ENCODE results near the gene SLC22A23. TPM values are rescaled to one million over a fixed set of nuclear protein-coding genes. Genes with fewer than 3 reads are reported as not detected.

Gene SLC22A23
- total RNA-seq, 4 donors from 2014 or later: 26.6 to 42.6 (median 37.6) TPM

GRCh38 chr6:3335169-3335568 is 121.7 kb downstream of the SLC22A23 start:
- intact Hi-C loops (cut with DNase I): no loop called here
- TF ChIP-seq CTCF (IDR thresholded peaks at IDR 0.05): no peak
- TF ChIP-seq POLR2A (IDR thresholded peaks at IDR 0.05): no peak
- H3K4me3 ChIP-seq: no peak overlapping the region
- WGBS, 2 donors: 91 to 97% methylated on average over 5 to 6 of the region's 6 CpGs
- H3K27me3 ChIP-seq: no peaks in the 10 kb centered on the region
- no peaks in the 10 kb centered on the region for H3K9me3 ChIP-seq
- peaks cover 6 to 80% (median 28%) of the 10 kb centered on the region in 3 donors for H3K4me1 ChIP-seq
- no peaks in the 10 kb centered on the region for H3K36me3 ChIP-seq
- DNase-seq: no peak
- H3K27ac ChIP-seq: no peak overlapping the region

DNA sequence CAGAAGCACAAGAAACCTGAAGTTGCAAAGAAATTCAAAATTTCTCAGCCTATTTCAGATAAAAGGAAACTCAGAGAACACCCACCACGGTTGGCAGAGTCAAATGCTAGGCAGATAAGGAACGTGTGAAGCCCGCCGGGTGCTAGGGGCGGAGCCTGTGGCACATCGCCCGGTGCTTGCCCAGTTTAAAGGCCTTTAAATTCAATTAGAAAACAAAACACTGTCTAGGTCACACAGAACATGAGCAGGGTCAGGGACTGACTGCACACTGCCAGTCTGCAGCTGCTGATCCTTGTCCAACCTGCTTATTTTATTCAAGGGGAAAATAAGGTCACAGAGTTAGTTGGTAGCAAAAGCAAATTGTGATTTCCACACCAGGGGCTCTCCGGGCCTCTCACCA is 122.3 kb downstream of the SLC22A23 start:
- H3K4me3 ChIP-seq: no peak overlapping the region
- no peak for TF ChIP-seq CTCF (IDR thresholded peaks at IDR 0.05)
- no peak for TF ChIP-seq POLR2A (IDR thresholded peaks at IDR 0.05)
- intact Hi-C loops (cut with DNase I): no loop called here
- DNase-seq: no peak
- H3K27ac ChIP-seq: peak overlapping the region in 2 of 4 donors; percentile 11 to 39
- H3K9me3 ChIP-seq: no peaks in the 10 kb centered on the region
- no peaks in the 10 kb centered on the region for H3K27me3 ChIP-seq
- WGBS, 2 donors: 34 to 36% methylated on average over 7 to 8 of the region's 8 CpGs
- peaks cover 13 to 81% (median 30%) of the 10 kb centered on the region in 3 donors for H3K4me1 ChIP-seq
- H3K36me3 ChIP-seq: no peaks in the 10 kb centered on the region

DNA sequence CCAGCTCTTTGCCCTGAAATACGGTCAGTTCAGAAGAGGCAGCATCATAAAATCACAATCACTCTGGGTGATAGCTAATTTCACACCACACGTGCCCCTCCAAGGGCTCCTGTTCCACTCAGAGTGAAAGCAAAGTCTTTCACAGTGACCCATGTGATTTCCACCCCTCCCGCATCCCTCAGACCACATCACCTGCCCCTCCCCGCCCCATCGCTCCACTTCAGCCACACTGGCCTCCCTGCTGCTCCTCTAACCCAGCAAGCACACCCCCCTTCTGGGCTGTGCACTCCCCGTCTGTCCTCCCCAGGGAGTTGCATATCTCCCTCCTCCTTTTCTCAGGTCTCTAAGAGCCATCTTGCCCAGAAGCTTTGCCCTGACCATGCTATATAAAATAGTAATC is 123.6 kb downstream of the SLC22A23 start:
- H3K4me3 ChIP-seq: no peak overlapping the region
- 84 to 92% methylated on average over 6 of the region's 6 CpGs for WGBS, 2 donors
- H3K9me3 ChIP-seq: no peaks in the 10 kb centered on the region
- no peaks in the 10 kb centered on the region for H3K27me3 ChIP-seq
- intact Hi-C loops (cut with DNase I): no loop called here
- H3K36me3 ChIP-seq: no peaks in the 10 kb centered on the region
- H3K4me1 ChIP-seq: peaks cover 12 to 81% (median 27%) of the 10 kb centered on the region in 3 donors
- DNase-seq: no peak
- H3K27ac ChIP-seq: no peak overlapping the region
- no peak for TF ChIP-seq POLR2A (IDR thresholded peaks at IDR 0.05)
- TF ChIP-seq CTCF (IDR thresholded peaks at IDR 0.05): no peak

GRCh38 chr6:3331971-3332370 is 124.9 kb downstream of the SLC22A23 start:
- Histone ChIP-seq H3K9me3 (no peaks in the 10 kb centered on the region), H3K36me3 (no peaks in the 10 kb centered on the region), H3K27ac (peak overlapping the region in 2 of 4 donors; percentile 7 to 25), H3K27me3 (no peaks in the 10 kb centered on the region), H3K4me1 (peaks cover 12 to 71% (median 18%) of the 10 kb centered on the region in 3 donors), H3K4me3 (no peak overlapping the region)
- intact Hi-C loops (cut with DNase I): no loop called here
- DNase-seq: no peak
- 75 to 80% methylated on average over 7 of the region's 7 CpGs for WGBS, 2 donors
- TF ChIP-seq POLR2A (IDR thresholded peaks at IDR 0.05): no peak
- TF ChIP-seq CTCF (IDR thresholded peaks at IDR 0.05): no peak

DNA sequence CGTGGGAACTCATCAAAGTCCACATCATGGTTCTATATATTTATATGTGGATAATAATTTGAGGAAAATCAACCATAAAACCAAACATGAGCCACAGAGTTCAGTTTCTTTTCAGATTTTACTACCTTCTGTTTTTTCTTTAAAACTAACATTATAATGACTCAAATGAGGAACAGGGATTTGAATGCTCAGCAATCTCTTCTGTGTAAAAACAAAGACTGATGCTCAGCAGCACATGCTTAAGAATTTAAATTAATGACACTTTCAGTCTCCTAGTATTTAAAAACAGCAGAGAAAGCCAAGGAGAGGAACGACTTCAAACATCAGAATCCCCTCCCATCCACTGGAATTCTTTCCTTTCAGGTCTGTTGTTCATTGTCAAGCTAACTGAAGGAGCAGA is 125.4 kb downstream of the SLC22A23 start:
- Histone ChIP-seq H3K36me3 (no peaks in the 10 kb centered on the region), H3K4me3 (no peak overlapping the region), H3K4me1 (peaks cover 12 to 69% (median 18%) of the 10 kb centered on the region in 3 donors), H3K27ac (peak overlapping the region in 2 of 4 donors; percentile 7 to 25), H3K27me3 (no peaks in the 10 kb centered on the region), H3K9me3 (no peaks in the 10 kb centered on the region)
- intact Hi-C loops (cut with DNase I): no loop called here
- TF ChIP-seq CTCF (IDR thresholded peaks at IDR 0.05): no peak
- TF ChIP-seq POLR2A (IDR thresholded peaks at IDR 0.05): no peak
- WGBS, 2 donors: 28 to 38% methylated on average over 2 of the region's 2 CpGs
- DNase-seq: no peak
